B cell (primary cell): ENCODE measurements around the gene ITFG1.

ENCODE experiments used
- EZH2 ChIP-seq: IDR thresholded peaks from 2 replicates; pipeline ENCODE4 v1.6.1; 2012; ENCODE audit warnings: borderline replicate concordance, low read depth, mild to moderate bottlenecking, moderate library complexity, low read length; ENCODE audit not compliant: insufficient read depth, poor library complexity, severe bottlenecking
- TF ChIP-seq, protein P1 (sequence below): fragments of 200-600 bp; IDR thresholded peaks from one replicate; pipeline ENCODE4 v1.8.0; 2022; ENCODE audit warnings: antibody characterized with exemption, mild to moderate bottlenecking

- TF ChIP-seq, protein P1, sequence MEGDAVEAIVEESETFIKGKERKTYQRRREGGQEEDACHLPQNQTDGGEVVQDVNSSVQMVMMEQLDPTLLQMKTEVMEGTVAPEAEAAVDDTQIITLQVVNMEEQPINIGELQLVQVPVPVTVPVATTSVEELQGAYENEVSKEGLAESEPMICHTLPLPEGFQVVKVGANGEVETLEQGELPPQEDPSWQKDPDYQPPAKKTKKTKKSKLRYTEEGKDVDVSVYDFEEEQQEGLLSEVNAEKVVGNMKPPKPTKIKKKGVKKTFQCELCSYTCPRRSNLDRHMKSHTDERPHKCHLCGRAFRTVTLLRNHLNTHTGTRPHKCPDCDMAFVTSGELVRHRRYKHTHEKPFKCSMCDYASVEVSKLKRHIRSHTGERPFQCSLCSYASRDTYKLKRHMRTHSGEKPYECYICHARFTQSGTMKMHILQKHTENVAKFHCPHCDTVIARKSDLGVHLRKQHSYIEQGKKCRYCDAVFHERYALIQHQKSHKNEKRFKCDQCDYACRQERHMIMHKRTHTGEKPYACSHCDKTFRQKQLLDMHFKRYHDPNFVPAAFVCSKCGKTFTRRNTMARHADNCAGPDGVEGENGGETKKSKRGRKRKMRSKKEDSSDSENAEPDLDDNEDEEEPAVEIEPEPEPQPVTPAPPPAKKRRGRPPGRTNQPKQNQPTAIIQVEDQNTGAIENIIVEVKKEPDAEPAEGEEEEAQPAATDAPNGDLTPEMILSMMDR = no peak
- TF ChIP-seq EZH2 = no peak
Measured at GRCh38 chr16:47506800-47507199, 45.9 kb upstream of the ITFG1 start.
